RKO (cell line): ENCODE measurements around the gene XXYLT1.
"Not testable (repeated sequence)": the region's sequence is repeated elsewhere in the genome, so short reads cannot be mapped to it uniquely, and the experiment has no call there.

Experiments used
- DNase-seq: peaks from one replicate; pipeline ENCODE4 v3.0.0-alpha.2; 2016; ENCODE audit warnings: low spot score

The XXYLT1 gene

DNA sequence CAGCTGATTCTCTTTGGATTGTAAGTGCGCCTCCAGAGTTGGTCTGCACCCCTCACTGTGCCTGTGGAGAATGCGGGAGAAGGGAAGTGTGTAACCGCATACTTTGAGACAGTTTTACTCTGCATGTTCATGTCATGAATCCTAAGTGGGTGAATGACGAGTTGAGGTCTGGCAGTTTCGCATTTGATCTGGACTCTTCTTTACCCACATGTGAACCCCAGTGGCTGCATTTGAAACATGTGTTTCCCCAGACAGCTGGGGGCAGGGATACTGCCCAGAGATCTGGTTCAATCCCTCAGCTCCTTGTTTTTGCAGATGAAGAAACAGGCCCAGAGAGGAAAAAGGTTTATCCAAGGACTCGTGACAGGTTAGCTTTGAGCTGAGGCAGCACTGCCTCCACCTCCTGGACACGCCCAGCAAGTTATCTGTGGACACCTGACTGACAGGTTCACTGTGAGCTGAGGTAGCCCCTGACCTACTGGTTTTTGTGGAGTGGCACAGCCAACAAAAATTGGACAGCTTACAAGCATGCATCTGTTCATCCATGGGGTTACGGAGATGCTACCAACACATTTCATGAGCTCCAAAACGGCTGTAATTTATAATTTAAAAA lies 207.3 kb downstream of the XXYLT1 start:
- DNase-seq: no peak

DNA sequence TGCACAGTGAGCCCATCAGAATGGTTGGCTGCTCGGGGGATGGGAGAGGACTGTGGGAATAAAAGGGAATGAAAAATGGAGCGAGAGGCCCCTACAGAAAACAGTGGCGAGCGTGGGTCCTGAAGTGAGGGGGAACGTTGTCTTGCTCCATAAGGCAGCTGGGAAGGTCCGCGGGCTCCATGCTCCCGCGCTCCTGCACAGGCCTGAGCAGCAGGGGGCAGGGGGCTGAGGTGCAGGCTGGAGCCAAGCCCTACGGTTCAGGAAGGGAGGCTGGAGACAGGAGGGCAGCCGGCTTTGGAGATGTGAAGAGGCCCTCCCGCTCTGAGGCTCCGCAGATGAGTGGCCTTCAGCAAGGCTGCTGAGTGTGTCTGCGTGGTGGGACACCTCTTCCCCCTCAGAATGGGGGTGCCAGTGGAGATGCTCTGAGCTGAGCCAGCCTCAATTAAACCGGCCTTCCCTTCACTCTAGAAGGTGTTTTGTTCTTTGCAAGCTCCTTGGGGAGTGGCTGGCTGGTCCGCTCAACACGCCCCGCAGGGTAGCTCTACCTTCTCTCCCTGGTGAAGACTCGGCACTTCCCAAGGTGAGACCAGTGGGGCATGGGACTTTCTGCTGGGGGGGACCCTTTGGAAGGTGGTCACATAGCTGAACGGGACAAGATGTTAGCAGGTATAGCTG lies 208.0 kb downstream of the XXYLT1 start:
- DNase-seq: no peak

DNA sequence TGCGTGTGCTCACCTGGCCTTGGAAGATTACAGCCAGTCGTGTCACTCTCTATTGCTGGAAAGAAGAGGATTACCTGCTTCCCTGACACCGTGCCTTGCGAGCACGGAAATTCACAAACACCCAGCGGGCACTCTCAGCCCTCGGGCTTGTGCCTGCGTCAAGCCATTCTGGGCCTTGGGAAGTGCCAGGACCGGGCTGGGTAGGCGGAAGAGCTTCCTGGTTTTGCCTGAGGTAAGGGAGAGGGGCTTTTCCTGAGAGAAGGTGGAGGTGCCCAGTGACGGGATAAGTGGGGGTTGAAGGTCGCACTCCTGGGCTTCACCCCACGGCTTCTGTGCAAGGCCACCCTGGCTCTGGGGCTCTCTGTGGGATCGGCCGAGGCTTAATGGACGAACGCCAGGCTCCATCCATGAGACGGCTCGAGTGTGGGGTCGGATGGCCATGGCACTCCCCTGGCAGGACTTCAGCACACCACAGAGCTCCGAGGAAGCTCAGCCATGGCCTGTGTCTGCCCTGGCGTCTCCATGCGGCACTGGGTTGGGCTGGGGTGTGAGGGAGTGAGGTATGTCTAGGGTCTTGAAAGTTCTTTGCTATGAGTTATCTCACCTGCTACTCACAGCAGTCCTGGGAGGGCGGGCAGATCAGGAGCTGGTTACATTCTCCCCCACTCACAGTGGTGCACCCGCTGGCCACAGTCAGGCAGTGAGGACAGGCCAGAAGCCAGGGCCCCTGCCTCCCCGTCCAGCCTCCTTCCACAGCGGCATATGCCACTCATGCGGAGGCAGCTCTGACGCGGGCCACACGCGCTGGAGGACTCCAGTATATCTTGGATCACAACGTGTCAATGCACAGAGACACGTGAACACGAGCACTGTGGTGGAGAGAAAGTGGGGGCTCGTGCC lies 209.0 kb downstream of the XXYLT1 start:
- no peak for DNase-seq

DNA sequence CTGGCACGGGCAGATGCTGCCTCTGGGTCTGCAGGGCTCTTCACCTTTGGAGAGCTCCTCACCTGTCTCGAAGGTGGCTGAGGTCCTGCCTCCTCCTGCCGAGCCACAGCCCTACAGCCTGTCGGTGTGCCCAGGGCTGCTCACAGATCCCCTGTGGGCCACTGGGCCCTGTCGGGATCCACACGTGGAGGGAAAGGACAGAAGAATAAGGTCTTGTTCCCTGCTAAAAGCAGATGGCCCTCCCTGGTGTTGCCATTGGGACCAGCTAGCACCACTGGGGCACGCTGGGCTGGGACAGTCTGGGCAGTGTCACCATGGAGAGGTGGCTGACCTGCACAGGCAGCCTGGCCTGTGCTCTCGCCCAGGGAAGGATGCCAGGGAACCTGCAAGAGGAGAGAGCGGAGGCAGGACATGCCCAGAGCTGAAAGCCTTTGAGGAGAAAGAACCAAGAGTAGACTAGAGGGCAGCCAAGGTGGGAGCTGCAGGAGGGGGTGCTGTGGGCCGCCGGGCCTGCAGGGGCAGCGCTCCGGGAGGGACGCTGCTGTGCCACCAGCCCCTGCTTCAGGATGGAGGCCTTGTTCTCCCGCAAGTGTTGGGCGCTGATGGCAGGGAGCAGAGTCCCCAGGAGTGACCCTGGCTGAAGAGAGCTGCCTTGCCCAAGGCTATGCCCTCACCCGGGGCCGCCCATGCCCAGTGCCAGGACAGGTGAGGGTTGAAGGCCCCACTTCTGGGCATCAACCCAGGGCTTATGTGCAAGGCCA lies 210.2 kb downstream of the XXYLT1 start:
- DNase-seq: no peak

DNA sequence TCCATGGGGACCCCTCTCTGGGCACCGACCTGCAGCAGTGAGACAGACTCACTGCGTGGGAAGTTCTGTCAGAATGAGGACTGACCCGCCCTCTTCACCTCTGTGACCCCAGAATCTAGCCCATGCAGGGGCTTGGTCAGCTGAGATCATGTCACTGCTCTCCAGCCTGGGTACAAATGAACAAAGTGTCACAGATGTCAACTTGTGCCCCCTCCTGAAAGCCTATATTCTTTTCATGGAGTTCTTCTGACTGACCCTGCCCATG lies 210.8 kb downstream of the XXYLT1 start:
- no peak for DNase-seq

DNA sequence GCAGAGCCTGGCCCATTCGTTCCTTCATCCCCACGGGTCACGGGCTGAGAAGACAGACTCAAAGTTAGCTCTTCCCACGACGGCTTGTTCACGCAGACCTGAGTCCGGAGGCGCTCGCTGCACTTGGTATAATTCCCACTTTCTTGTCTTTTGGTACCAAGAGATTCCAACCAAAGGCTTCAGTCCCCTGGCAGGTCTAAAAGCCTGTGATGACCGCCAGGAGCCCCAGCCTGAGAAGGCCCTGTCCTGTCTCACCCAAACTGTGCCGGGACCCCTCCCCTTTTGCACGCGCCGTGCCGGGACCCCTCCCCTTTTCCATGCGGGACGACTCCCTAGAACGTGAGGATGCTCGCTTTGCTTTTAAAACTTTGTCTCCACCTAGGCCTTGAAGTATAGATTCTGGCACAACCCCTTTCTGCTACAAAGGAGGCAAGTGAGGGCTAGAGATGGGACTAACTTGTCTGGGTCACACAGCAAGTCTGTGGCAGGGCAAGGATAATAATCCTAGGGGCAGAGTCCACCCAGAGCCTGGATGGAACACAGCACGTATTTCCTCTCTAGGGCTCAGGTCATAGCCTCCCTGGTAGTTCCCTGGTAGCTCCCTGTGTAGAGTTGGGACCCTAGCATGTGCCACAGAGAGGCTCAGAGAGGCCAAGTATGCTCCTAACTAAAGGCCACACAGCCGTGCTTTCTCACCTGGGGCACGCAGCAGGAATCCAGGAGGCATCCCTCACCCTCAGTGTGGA lies 211.3 kb downstream of the XXYLT1 start:
- DNase-seq: no peak

DNA sequence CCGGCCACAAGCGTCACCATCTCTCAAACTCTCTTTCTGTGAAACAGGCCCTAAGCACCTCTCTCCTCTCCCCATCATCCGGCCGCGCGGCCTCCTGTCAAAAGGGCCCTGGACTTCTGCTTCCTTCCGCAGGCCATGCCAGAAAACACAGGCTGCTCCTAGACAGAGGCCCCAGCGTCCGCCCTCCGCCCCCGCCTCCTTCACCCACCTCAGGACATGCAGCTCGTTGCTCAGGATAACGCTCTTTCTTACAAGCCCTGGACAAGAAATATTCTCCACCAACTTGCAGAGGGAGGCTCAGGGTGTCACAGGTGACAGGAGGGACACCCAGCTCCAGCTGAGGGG lies 212.0 kb downstream of the XXYLT1 start:
- DNase-seq: no peak

DNA sequence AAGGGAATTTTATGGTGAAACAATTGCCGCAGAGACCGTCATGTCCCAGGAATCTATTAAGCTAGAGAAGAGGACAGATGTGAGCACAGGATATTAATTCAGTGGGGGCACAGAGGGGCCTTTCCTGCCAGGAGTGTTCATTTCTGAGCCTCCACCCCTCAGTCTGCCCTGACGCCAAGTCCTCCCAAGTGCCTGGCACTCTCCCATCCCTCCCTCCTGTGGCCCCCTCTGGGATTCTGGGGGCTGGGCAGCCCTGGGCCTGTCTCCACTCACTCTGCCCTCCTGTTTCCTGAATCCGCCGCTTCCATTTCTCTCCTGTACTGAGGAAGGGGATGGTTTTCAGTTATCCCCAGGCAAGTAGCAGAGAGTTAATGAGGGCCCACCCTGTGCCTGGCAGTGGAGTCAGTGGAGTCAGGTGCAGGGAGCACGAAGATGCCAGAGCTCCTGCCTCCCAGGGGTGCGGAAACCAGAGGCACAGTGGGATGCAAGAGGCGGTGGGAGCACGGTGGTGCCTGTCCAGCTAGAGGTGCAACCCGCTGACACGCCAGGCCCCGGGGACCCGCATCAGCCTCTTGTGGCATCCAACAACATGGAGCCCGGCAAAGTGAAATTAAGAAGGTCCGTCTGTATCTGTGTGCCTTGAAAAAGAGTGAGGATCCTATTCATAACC lies 212.5 kb downstream of the XXYLT1 start:
- DNase-seq: no peak

DNA sequence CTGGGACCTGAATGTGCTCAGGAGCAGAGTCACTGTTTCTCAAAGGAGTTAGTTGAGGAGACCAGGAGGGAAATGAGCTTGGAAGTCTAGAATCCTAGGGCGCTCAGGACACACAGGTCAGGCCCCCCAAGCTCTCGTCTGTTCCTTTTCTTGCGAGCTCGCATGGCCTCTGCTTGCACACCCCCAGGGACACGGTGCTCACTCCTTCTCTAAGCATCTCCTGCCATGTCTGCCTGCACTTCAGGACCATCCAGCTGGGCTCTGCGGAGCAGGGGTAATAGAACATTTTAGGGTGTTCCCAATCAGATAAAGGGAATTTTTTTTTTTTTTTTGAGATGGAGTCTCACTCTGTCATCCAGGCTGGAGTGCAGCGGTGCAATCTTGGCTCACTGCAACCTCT lies 213.2 kb downstream of the XXYLT1 start:
- DNase-seq: no peak

DNA sequence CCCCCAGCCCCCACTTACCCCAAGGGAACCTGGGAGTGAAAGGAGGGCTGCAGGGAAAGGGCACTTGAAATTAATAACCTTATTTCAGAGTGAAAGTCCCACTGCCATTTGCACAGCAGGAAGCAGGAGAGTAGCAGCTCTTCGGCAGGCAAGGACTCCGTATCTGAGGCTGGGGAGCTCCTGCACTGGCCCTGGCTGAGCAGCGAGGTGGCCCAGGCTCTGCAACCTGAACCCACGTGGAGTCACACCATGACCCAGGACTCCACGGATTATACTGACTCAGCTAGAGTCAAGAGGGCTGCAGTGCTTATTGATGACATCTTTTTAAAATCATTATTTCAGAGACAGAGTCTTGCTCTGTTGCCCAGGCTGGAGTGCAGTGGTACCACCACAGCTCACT lies 214.5 kb downstream of the XXYLT1 start:
- DNase-seq: no peak

DNA sequence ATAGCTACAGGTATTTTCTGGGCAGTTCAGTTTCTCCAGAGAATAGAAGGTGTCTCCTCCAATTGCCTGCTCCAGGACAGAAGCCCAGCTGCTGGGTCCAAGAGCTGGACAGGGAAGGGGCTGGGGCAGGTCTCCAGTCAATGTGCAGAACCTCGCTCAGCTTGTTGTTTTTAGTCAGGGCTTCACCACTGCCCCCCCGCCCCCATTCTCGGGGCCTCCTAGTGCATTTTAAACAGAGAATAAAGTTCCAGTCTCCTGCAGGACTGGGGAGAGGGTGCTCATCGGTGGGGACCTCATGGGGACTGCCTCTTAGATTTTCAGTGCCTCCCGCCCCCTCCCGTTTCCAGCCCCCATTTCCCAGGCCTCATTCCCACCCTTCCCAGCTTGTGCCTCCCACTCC lies 216.6 kb downstream of the XXYLT1 start:
- DNase-seq: no peak

DNA sequence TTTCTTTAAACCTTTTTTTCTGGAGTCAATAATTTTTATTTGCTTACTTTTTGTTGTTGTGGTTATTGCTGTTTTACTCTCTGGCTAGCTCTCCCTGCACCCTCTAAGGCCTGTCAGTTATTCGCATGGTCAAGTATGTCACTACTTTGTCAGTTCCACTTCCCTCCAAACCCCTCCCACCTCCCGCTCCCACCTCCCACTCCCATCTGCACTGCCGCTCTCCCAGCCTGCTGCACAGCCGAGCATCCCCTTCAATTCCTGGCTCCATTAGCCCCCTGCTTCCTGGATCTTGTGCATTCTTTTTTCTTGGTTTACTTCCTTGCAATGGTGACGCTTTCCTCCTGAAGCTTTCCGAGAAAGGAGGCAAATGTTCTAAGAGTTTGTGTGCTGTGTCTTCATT lies 218.0 kb downstream of the XXYLT1 start:
- DNase-seq: no peak

DNA sequence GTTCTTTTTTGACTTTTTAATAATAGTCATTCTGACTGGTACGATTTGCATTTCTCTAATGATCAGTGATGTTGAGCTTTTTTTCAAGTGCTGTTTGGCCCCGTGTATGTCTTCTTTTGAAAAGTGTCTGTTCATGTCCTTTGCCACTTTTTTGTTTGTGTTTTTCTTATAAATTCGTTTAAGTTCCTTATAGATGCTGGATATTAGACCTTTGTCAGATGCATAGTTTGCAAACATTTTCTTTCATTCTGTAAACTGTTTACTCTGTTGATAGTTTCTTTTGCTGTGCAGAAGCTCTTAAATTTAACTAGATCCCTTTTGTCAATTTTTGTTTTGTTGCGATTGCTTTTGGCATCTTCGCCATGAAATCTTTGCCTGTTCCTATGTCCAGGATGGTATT lies 220.7 kb downstream of the XXYLT1 start:
- not testable (repeated sequence) for DNase-seq

DNA sequence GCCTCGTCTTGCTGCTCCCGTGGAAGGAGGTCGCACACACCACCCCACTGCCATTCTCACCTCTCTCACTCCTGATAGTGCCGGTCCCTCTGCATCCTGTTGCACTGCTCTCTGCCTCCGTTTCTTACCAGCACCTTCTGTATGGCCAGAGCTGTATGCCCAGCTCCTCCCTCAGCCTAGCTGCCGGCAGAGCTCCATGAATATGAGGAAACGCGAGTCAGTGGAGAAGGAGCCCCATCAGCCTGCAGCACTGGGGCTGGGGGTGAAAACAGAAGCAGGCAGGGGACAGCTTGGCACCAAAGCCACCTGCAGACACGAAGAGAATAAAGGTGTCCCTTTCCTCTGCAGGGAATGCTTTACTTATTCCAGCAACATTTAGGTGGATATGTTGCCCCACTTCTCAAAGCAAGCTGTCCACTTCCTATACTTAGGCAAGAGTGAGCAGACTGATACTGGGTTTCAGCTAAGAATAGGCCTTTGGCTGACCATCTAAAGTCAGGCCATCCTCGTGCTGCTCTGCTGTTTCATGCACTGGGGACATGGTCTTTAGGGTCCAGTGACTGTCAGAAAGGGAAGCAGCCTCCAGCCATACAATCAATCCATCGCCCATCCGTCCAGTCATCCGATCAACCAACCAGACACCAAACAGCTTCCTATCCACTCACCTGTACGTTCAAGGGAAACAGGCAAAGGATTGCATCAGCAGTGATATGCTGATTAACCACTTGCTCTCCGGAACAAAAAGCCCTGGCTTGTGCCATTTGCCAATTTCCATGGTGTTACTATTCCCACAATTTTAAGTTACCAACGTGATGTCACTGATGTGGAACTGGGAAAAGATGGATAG lies 222.7 kb downstream of the XXYLT1 start:
- no peak for DNase-seq

DNA sequence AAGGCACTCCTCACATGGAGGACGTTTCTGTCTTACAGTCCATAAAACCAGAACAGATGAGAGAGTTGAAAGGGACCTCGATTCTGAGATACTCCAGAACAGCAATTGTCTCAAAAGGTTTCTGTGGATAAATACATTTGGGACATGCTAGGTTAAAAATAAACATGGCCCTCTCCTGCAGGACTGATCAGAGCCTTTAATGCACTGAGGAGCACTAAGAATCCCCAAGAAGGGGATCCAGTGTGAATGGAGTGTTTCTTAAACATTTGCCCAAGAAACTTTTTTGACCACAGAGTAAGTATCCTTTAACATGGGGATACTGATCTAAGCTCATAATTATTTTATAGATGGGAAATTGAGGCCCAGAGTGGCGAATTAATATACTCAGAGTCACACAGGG lies 223.4 kb downstream of the XXYLT1 start:
- no peak for DNase-seq

DNA sequence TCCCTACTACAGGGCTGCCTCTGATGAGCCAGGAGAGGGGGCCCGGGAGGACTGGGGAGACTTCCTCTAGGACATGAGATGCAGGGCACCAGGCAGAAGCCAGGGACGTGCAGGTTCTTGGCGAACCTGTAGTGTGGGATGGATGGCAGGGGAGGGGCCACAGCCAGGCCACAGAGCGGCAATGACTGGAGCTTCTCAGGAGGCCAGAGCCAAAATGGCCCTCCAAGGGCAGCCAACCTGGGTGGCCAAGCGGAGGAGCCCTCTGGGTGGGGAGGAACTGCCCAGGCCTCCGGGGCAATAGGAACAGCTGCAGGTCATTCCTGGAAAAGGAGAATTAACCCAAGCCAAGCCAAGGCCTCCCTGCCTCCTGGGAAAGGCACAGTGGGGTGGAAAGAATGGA lies 224.5 kb downstream of the XXYLT1 start:
- no peak for DNase-seq

DNA sequence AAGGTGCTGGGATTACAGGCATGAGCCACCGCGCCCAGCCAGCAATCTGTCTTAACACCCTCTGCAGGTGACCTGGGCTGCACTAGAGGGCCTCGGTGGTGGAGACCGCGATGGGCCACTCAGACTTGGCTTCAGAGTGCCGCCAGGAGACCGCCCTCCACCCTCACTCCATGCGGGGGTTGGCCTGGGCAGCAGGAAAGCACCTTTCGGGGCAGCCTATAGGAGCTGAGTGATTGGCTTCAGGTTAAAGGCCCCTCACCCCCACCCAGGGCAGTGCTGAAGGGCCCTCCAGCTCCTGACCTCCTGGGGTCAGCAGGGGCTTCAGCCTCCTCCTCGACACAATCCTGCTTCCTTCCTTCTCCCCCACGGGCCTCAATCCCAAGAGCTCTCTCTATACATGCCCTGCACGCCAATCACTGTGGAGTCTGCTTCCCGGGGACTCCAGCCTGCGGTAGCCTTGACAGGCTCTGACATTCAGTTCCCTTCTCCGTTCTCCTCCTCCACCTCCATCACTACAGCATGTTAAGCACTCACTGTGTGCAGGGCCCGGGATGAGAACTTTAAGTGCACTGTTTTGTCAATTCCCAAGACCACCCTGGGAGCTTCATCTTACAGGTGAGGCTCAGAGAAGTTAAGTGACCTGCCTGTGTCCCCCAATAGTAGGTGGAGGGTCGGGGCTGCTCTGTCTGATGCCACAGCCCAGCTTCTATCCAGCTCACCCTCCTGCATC lies 225.3 kb downstream of the XXYLT1 start:
- no peak for DNase-seq

DNA sequence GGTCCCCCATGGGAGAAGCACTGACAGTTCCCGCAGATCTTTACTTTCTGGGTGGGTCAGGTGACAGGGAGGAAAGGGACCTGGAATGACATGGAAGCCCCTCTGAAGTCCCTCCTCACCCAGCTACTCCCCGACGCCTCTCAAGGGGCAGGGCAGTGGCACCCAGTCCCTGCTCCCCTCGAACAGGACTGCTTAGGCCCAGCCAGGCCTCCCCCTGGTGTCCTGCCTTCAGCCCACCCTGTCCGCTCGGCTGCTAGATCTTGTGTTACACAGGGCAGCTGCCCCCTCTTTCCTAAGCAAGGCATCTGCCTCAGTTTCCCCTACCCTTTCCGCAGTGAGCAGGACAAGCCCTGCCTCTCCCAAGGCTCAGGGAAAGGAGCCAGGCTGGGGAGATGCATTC lies 226.5 kb downstream of the XXYLT1 start:
- DNase-seq: no peak

DNA sequence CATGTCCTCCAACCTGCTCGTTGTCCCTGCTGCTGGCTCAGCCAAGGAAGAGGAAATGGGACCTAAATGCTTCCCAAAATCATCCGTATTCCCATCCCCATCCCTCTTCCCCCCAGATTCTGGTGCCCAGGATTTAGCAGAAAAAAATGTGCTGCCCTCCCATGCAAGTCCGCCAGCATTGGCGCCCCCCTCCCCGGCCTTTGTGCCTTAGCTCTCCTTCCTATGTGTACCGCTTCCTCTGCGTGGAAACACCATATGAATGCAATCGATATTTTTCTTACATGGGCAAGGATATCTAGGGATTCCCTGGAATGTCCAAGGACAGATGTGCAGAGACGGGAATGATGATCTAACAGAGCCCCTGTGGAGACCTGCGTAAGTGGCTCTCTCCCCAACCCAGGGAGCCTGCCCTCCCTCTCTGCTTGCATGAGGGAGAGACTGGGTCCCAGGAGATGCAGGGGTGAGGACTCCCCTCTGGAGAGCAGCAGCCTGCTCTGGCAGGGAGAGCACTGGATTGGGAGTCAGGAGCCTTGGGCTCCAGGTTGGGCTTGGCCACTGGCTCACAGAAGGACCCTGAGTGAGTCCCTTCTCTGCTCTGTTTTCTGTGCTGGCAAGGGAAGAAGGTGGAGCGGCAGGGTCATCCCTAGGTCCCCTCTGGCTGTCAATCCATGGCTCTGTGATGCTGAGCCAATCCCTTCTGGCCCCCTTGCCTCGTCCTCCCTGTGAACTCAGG lies 227.2 kb downstream of the XXYLT1 start:
- no peak for DNase-seq
